Effector memory CD8-positive, alpha-beta T cell (primary cell): Measurements from ENCODE around the gene ORM2.

Experiments used
- ATAC-seq: fragments of 150-1000 bp; cut with Tn5 transposase; replicated peaks from 2 replicates; pipeline ENCODE4 v1.10.0; 2021; ENCODE audit warnings: mild to moderate bottlenecking, moderate library complexity
- DNase-seq, 3 experiments: peaks; one replicate each; pipeline ENCODE4 v3.0.0; 2021
- H3K27ac Mint-ChIP-seq, 2 donors: one replicate each; pipeline ENCODE4 v1.8.0; 2022; ENCODE audit warnings: mild to moderate bottlenecking in 2 of 2, mixed read lengths in 2 of 2, moderate library complexity in 2 of 2
- H3K27me3 Mint-ChIP-seq, 2 donors: one replicate each; pipeline ENCODE4 v1.8.0; 2022; ENCODE audit warnings: mixed read lengths in 2 of 2
- H3K36me3 Mint-ChIP-seq: one replicate; pipeline ENCODE4 v1.8.0; 2022; ENCODE audit warnings: mild to moderate bottlenecking, moderate library complexity, mixed read lengths; ENCODE audit not compliant: insufficient read depth
- H3K4me1 Mint-ChIP-seq, 2 donors: one replicate each; pipeline ENCODE4 v1.8.0; 2022; ENCODE audit warnings: low read depth in 2 of 2, mixed read lengths in 2 of 2
- H3K4me3 Mint-ChIP-seq, 2 donors: one replicate each; pipeline ENCODE4 v1.8.0; 2022; ENCODE audit warnings: mild to moderate bottlenecking in 2 of 2, mixed read lengths in 2 of 2, moderate library complexity in 2 of 2
- H3K9me3 Mint-ChIP-seq, 2 donors: one replicate each; pipeline ENCODE4 v1.8.0; 2022; ENCODE audit warnings: mixed read lengths in 2 of 2

The ORM2 gene

DNA sequence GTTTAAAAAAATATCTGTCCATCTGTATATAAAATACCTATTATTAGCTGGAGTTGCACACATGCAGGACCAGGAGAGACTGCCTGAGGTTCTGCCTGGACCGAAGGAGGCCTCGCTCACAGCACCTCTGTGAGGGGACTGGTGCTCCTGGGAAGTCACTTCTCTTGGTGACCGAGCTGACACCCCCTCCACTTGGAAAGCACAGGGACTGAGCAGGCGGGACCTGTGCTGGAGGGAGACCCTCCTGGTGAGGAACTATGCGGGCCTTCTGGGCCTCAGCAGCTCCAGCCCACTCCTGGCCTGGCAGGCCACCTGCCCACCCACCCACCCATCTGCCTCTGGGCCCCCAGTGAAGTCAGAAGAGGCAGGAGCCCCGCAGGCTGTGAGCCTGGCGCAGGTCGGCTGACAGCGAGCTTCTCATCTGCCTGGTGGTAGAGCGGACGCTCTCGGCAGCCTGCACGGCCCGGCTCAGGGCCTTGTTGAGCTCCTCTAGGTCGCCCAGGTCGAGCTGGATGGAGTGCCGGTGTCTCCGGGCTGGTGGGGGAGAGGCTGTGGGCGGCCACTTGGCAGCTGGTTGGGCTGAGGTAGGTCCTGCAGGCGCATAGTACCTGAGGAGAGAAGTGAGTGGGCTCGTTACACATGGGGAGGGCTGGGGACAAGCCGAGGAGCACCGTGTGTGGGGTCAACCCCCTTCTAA lies 7.2 kb downstream of the ORM2 start:
- no peaks in the 10 kb centered on the region for H3K9me3 Mint-ChIP-seq
- no peak for DNase-seq
- no peak for ATAC-seq
- H3K27me3 Mint-ChIP-seq = no peaks in the 10 kb centered on the region
- peak overlapping the region in 1 of 2 donors; percentile 19 for H3K4me3 Mint-ChIP-seq
- H3K27ac Mint-ChIP-seq = peak overlapping the region in 1 of 2 donors; percentile 80
- H3K4me1 Mint-ChIP-seq = peaks cover 17 to 27% of the 10 kb centered on the region in 2 donors
- peaks cover 83% of the 10 kb centered on the region for H3K36me3 Mint-ChIP-seq

DNA sequence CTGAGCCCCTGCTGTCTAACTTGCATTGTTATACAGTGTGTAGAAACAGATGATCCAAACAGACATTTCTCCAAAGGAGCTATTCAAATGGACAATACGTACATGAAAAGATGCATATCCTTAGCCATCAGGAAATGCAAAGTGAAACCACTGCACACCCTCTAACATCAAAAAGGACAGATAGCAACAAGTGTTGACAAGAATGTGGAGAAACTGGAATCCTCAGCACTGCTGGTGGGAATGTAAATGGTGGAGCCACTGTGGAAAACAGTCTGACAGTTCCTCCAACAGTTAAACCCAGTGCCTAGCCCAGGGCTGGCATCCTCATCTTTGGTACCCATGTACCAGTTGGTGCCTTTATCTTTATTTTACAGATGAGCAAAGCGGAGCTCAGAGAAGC lies 8.5 kb downstream of the ORM2 start:
- Mint-ChIP-seq H3K4me1 (peaks cover 14 to 25% of the 10 kb centered on the region in 2 donors), H3K9me3 (no peaks in the 10 kb centered on the region), H3K36me3 (peaks cover 85% of the 10 kb centered on the region), H3K27me3 (no peaks in the 10 kb centered on the region), H3K4me3 (no peak overlapping the region), H3K27ac (peak overlapping the region; percentile 49 to 80)
- ATAC-seq (no peak), DNase-seq (no peak)

DNA sequence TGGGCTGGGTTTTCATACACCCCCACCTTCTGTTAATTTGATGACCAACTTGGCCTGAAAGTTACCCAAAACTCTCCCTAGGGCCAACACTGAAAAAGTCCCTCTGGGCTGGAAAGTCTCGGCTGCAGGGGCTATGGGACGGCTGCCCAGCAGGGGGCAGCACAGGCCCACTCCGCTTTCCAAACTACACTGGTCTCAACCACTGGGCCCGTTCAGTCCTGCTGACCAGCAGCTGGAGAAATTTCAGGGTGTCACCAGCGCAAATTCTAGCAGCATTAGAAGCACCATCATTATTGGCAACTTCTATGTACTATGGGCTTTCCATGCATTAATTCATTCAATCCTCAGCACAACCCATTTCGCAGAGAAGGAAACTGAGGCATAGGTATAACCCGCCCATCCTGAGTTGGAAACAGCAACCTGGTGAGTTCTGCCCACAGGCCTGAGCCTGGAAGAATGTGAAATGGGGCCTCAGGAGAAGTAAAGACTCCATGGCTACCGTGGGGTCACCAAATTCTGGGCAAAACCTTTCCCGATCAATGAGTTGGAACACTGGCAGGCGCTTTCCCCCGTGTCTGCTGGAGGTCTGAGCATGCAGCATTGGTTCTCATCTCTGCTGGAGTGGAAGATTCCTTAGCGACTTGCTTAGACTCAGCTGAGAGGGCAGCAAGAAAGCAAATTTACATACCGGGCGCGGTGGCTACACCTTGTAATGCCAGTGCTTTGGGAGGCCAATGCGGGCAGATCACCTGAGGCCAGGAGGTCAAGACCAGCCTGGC lies 9.7 kb downstream of the ORM2 start:
- Mint-ChIP-seq H3K27ac (peak overlapping the region; percentile 46 to 56), H3K4me1 (peaks cover 14 to 31% of the 10 kb centered on the region in 2 donors), H3K27me3 (no peaks in the 10 kb centered on the region), H3K4me3 (no peak overlapping the region), H3K9me3 (no peaks in the 10 kb centered on the region), H3K36me3 (peaks cover 96% of the 10 kb centered on the region)
- peak; percentile 42 to 53 (median 51) for DNase-seq
- ATAC-seq = peak; percentile 73

- H3K36me3 Mint-ChIP-seq = peaks cover 96% of the 10 kb centered on the region
- DNase-seq = no peak
- no peak for ATAC-seq
- H3K27me3 Mint-ChIP-seq = no peaks in the 10 kb centered on the region
- no peaks in the 10 kb centered on the region for H3K9me3 Mint-ChIP-seq
- peaks cover 15 to 36% of the 10 kb centered on the region in 2 donors for H3K4me1 Mint-ChIP-seq
- no peak overlapping the region for H3K4me3 Mint-ChIP-seq
- H3K27ac Mint-ChIP-seq = peak overlapping the region; percentile 79 to 81
Measured at GRCh38 chr9:114341152-114341830, 11.6 kb downstream of the ORM2 start.

GRCh38 chr9:114341991-114342390 lies 12.3 kb downstream of the ORM2 start:
- no peak overlapping the region for H3K4me3 Mint-ChIP-seq
- no peak for ATAC-seq
- H3K27ac Mint-ChIP-seq = peak overlapping the region; percentile 79 to 81
- H3K27me3 Mint-ChIP-seq = no peaks in the 10 kb centered on the region
- peaks cover 17 to 36% of the 10 kb centered on the region in 2 donors for H3K4me1 Mint-ChIP-seq
- no peaks in the 10 kb centered on the region for H3K9me3 Mint-ChIP-seq
- peaks cover 96% of the 10 kb centered on the region for H3K36me3 Mint-ChIP-seq
- no peak for DNase-seq

GRCh38 chr9:114342755-114343440 lies 13.2 kb downstream of the ORM2 start:
- H3K27ac Mint-ChIP-seq = peak overlapping the region; percentile 52 to 81
- peaks cover 95% of the 10 kb centered on the region for H3K36me3 Mint-ChIP-seq
- ATAC-seq = no peak
- no peaks in the 10 kb centered on the region for H3K27me3 Mint-ChIP-seq
- peaks cover 18 to 34% of the 10 kb centered on the region in 2 donors for H3K4me1 Mint-ChIP-seq
- no peaks in the 10 kb centered on the region for H3K9me3 Mint-ChIP-seq
- no peak overlapping the region for H3K4me3 Mint-ChIP-seq
- no peak for DNase-seq

DNA sequence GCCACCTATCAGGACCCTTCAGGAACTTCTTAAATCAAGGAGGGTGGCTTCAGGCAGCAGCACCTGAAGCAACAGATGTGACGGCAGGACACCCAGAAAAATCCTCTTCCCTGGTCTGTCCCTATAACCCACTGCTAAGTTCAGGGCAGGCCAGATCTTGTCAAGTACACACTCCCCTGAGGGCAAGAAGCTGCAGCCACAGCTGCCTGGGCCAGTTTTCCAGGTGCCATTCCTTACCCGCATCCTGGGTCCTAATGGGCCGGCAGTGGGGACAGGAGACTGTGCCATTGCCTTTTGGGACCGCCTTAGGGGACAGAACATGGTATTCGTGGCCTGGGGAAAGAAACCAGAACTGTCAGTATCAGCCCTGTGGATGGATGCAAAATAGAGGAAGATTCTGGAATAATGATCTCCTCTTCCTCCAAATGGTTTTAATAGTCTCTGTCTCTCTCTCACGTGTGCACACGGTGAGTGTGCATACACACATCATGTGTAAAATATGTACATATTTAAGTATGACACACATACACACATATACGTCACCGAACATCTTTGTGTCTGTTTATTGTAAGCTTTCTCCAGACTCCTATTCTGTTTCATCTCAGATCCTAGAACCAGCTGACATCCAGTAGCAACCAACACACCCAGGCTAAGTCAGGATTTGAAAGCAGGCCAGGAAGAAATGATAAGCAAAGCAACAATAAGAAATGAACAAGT lies 14.0 kb downstream of the ORM2 start:
- Mint-ChIP-seq H3K27me3 (no peaks in the 10 kb centered on the region), H3K36me3 (peaks cover 96% of the 10 kb centered on the region), H3K27ac (peak overlapping the region; percentile 52 to 81), H3K9me3 (no peaks in the 10 kb centered on the region), H3K4me3 (no peak overlapping the region), H3K4me1 (peaks cover 19 to 36% of the 10 kb centered on the region in 2 donors)
- DNase-seq = no peak
- no peak for ATAC-seq

DNA sequence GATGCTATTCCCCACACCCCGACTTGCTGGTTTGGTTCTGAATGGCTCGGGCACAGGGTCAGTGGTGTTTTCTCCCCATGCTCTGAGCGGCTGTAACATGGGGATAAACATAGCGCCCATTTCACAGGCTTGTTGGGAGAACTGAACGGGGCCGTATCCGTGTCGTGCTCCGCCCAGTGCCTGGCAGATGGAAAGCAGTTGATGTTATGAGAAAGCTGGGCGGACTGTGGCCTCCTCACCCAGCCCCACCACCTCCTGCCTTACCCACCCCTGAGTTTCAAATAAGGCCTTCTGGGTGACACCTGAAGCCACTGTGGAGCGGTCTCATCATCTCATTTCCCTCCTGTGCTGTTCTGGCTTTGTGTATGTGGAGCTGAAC lies 14.5 kb downstream of the ORM2 start:
- ATAC-seq (no peak), DNase-seq (no peak)
- Mint-ChIP-seq H3K36me3 (peaks cover 96% of the 10 kb centered on the region), H3K4me3 (no peak overlapping the region), H3K4me1 (peaks cover 23 to 39% of the 10 kb centered on the region in 2 donors), H3K9me3 (no peaks in the 10 kb centered on the region), H3K27me3 (no peaks in the 10 kb centered on the region), H3K27ac (peak overlapping the region; percentile 52 to 81)

DNA sequence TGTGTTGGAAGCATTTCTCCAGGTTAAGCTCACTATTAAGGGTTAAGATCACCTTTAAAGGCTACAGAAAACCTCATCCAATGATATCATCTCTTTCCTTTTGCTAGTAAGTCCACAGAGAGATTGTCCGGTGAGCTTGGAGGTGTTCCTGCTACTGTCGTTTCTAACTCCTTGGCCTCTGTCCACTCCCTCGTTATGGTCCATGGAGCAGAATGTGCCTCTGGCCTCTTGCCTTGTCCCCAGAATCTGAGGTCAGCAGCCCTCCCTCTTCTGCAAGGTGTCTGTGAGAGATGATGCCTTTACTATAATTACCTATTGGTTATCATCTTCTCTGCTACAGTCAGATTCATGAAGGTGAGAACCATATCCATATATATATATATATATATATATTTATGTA lies 15.0 kb downstream of the ORM2 start:
- peaks cover 96% of the 10 kb centered on the region for H3K36me3 Mint-ChIP-seq
- no peak overlapping the region for H3K4me3 Mint-ChIP-seq
- H3K27me3 Mint-ChIP-seq = no peaks in the 10 kb centered on the region
- H3K9me3 Mint-ChIP-seq = no peaks in the 10 kb centered on the region
- peaks cover 28 to 44% of the 10 kb centered on the region in 2 donors for H3K4me1 Mint-ChIP-seq
- DNase-seq (no peak), ATAC-seq (no peak)
- peak overlapping the region; percentile 52 to 81 for H3K27ac Mint-ChIP-seq

- ATAC-seq (no peak), DNase-seq (no peak)
- Mint-ChIP-seq H3K9me3 (no peaks in the 10 kb centered on the region), H3K4me1 (peaks cover 33 to 48% of the 10 kb centered on the region in 2 donors), H3K4me3 (no peak overlapping the region), H3K27ac (peak overlapping the region; percentile 52 to 81), H3K36me3 (peaks cover 96% of the 10 kb centered on the region), H3K27me3 (no peaks in the 10 kb centered on the region)
Measured at GRCh38 chr9:114345493-114346065, 15.9 kb downstream of the ORM2 start.

- H3K36me3 Mint-ChIP-seq = peaks cover 96% of the 10 kb centered on the region
- peaks cover 33 to 48% of the 10 kb centered on the region in 2 donors for H3K4me1 Mint-ChIP-seq
- H3K27me3 Mint-ChIP-seq = no peaks in the 10 kb centered on the region
- no peak overlapping the region for H3K4me3 Mint-ChIP-seq
- DNase-seq (no peak), ATAC-seq (no peak)
- peak overlapping the region in 1 of 2 donors; percentile 81 for H3K27ac Mint-ChIP-seq
- H3K9me3 Mint-ChIP-seq = no peaks in the 10 kb centered on the region
Measured at GRCh38 chr9:114346146-114346545, 16.5 kb downstream of the ORM2 start.

DNA sequence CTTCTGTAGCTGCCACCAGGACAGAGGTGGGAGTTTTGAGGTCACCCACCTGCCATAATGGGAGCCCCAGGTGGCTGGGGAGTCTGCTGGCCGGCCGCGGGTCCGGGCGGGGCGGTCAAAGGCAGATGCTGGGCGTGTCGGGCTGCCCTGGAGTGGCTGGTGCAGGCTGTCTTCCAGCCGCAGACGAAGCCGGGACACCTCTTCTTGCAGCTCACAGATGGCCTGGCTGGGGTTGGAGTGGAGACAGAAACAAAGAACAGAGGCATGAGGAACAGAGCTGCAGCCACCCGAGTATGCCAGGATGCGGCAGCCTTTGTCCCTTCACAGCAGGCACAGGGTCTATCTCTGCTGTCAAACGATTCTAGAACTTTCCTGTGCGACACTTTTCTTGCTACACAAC lies 18.0 kb downstream of the ORM2 start:
- no peak overlapping the region for H3K4me3 Mint-ChIP-seq
- H3K27me3 Mint-ChIP-seq = no peaks in the 10 kb centered on the region
- peaks cover 32 to 42% of the 10 kb centered on the region in 2 donors for H3K4me1 Mint-ChIP-seq
- ATAC-seq = no peak
- peaks cover 99% of the 10 kb centered on the region for H3K36me3 Mint-ChIP-seq
- H3K27ac Mint-ChIP-seq = peak overlapping the region; percentile 85 to 87
- no peaks in the 10 kb centered on the region for H3K9me3 Mint-ChIP-seq
- DNase-seq = no peak
